ENCODE results near the gene MGLL. TPM values are rescaled to one million over a fixed set of nuclear protein-coding genes. Genes with fewer than 3 reads are reported as not detected.
"Not testable (repeated sequence)": the region's sequence is repeated elsewhere in the genome, so short reads cannot be mapped to it uniquely, and the experiment has no call there.

MGLL gene
- polyA plus RNA-seq, 4 donors: 24.7 to 47.2 (median 43.1) TPM

DNA sequence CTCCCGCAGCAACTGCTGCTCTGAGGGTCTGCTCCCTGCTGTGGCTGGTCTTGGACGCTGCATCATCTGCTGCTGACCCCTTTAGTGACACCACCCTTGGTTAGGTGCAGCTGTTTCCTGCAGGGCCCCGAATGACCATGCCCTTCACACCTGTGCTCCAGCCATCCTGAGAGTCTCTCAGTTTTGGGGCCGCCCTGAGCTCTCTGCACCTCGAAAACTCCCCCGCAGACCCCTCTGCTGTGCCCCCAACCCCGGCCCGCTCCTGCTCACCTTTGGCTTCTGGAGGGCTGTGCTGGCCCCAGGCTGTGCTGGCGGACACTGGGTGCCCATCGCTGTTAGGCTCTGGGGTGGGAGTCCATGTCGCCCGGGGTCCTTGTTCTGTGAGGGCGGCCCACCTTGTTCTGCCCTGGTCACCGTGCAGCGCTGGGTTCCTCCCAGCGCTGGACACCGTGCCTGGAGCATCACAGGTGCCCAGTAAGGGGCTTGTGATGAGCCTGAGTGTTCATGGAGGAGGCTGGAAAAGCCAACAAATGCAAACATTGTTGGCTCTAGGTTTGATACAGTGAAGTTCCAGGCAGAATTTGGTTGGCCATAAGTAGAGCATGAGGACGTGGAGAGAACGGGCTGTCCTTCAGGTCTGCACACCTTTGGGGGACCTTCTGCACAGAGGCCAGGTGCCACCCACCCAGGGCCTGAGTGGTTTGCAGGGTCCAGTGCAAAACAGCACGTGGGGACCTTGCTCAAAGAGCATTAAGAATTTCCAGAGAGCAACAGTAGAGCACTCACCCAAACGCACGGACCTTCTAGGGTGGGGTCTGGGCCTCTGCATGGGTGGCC, 137.2 kb downstream of the MGLL start:
- Histone ChIP-seq H3K36me3 (ENCODE audit: control insufficient read depth in 3 of 3, insufficient read depth in 2 of 3, low read depth in 1 of 3, low read length in 3 of 3) (peaks cover 0 to 11% (median 0%) of the 10 kb centered on the region in 3 donors), H3K27me3 (ENCODE audit: control insufficient read depth in 3 of 3, insufficient read depth in 3 of 3, low read length in 3 of 3) (no peaks in the 10 kb centered on the region), H3K9me3 (ENCODE audit: control insufficient read depth in 2 of 2, insufficient read depth in 1 of 2, low read depth in 1 of 2, low read length in 1 of 2) (no peaks in the 10 kb centered on the region), H3K27ac (ENCODE audit: low read depth in 1 of 3, low read length in 2 of 3) (no peak overlapping the region), H3K4me3 (ENCODE audit: low read depth in 1 of 3, low read length in 3 of 3) (no peak overlapping the region), H3K4me1 (ENCODE audit: control insufficient read depth in 3 of 3, insufficient read depth in 2 of 3, low read depth in 1 of 3, low read length in 2 of 3) (no peaks in the 10 kb centered on the region)
- no peak for DNase-seq
- WGBS, 3 donors: 71 to 74% (median 72%) methylated on average over 22 of the region's 22 CpGs
- FAIRE-seq: no peak

DNA sequence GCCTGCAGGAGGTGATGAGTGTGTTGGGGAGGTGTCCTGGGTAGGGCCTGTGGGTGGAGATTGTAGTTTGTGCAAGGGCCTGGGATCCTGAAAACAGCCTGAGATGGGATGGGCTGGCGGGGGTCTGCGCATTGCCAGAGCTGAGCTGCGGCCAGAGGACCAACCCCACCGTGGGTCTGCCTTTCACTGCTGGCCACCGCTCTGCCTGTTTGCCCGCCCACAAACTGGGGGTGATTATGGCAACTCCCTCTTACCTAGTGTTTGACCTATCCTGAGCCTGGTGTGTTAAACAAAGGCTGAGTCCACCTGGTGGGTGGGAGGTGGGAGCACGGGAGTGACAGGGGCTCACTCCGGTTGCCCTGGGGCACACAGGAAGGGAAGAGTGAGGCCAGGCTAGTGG, 139.8 kb downstream of the MGLL start:
- WGBS, 3 donors: 87 to 89% (median 89%) methylated on average over 8 of the region's 8 CpGs
- Histone ChIP-seq H3K4me3 (ENCODE audit: low read depth in 1 of 3, low read length in 3 of 3) (no peak overlapping the region), H3K27me3 (ENCODE audit: control insufficient read depth in 3 of 3, insufficient read depth in 3 of 3, low read length in 3 of 3) (no peaks in the 10 kb centered on the region), H3K36me3 (ENCODE audit: control insufficient read depth in 3 of 3, insufficient read depth in 2 of 3, low read depth in 1 of 3, low read length in 3 of 3) (peaks cover 0 to 18% (median 0%) of the 10 kb centered on the region in 3 donors), H3K27ac (ENCODE audit: low read depth in 1 of 3, low read length in 2 of 3) (no peak overlapping the region), H3K9me3 (ENCODE audit: control insufficient read depth in 2 of 2, insufficient read depth in 1 of 2, low read depth in 1 of 2, low read length in 1 of 2) (no peaks in the 10 kb centered on the region), H3K4me1 (ENCODE audit: control insufficient read depth in 3 of 3, insufficient read depth in 2 of 3, low read depth in 1 of 3, low read length in 2 of 3) (no peaks in the 10 kb centered on the region)
- DNase-seq (no peak), FAIRE-seq (no peak)

DNA sequence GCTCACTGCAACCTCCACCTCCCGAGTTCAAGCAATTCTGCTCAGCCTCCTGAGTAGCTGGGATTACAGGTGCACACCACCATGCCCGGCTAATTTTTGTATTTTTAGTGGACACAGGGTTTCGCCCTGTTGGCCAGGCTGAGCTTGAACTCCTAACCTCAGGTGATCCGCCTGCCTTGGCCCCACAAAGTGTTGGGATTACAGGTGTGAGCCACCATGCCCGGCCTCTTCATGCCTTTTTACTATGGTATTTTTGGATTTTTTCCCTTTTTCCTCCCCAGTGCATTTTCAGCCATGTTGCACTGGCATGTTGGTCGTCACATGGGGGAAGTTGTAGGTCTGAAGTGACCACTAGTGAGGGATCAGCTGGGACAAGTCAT, 140.2 kb downstream of the MGLL start:
- not testable (repeated sequence) for H3K4me1 ChIP-seq (ENCODE audit: control insufficient read depth in 3 of 3, insufficient read depth in 2 of 3, low read depth in 1 of 3, low read length in 2 of 3); H3K27me3 ChIP-seq (ENCODE audit: control insufficient read depth in 3 of 3, insufficient read depth in 3 of 3, low read length in 3 of 3); H3K27ac ChIP-seq (ENCODE audit: low read depth in 1 of 3, low read length in 2 of 3); DNase-seq; FAIRE-seq; H3K9me3 ChIP-seq (ENCODE audit: control insufficient read depth in 2 of 2, insufficient read depth in 1 of 2, low read depth in 1 of 2, low read length in 1 of 2); H3K4me3 ChIP-seq (ENCODE audit: low read depth in 1 of 3, low read length in 3 of 3)
- 89 to 93% (median 90%) methylated on average over 6 of the region's 6 CpGs for WGBS, 3 donors
- H3K36me3 ChIP-seq (ENCODE audit: control insufficient read depth in 3 of 3, insufficient read depth in 2 of 3, low read depth in 1 of 3, low read length in 3 of 3): peaks cover 0 to 22% (median 0%) of the 10 kb centered on the region in 3 donors

- DNase-seq: no peak
- Histone ChIP-seq H3K27me3 (ENCODE audit: control insufficient read depth in 3 of 3, insufficient read depth in 3 of 3, low read length in 3 of 3) (no peaks in the 10 kb centered on the region), H3K9me3 (ENCODE audit: control insufficient read depth in 2 of 2, insufficient read depth in 1 of 2, low read depth in 1 of 2, low read length in 1 of 2) (no peaks in the 10 kb centered on the region), H3K4me3 (ENCODE audit: low read depth in 1 of 3, low read length in 3 of 3) (no peak overlapping the region), H3K36me3 (ENCODE audit: control insufficient read depth in 3 of 3, insufficient read depth in 2 of 3, low read depth in 1 of 3, low read length in 3 of 3) (peaks cover 0 to 31% (median 0%) of the 10 kb centered on the region in 3 donors), H3K27ac (ENCODE audit: low read depth in 1 of 3, low read length in 2 of 3) (no peak overlapping the region), H3K4me1 (ENCODE audit: control insufficient read depth in 3 of 3, insufficient read depth in 2 of 3, low read depth in 1 of 3, low read length in 2 of 3) (no peaks in the 10 kb centered on the region)
- FAIRE-seq: no peak
- 75 to 92% (median 84%) methylated on average over 1 of the region's 1 CpG for WGBS, 3 donors
Measured at GRCh38 chr3:127680798-127681221, 141.5 kb downstream of the MGLL start.

DNA sequence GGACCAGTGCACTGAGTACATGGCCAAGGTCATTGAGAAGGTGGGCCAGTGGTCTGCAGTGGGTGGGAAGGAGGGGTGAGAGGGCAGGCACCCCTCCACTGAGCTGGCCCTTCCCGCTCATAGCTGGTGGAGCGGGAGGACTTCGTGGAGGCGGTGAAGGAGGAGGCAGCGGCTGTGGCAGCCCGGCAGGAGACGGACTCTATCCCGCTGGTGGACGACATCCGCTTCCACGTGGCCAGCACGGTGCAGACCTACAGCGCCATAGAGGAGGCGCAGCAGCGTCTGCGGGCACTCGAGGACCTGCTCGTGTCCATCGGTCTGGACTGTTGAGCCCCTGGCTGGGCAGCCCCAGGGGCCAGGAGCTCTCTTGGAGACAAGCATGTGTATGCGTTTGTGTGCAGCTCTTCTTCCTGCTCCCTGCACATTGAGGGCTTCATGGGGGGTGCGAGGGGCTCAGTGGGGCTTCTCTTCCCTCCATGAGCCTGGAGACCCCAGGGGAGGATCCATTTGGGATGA, 142.1 kb downstream of the MGLL start:
- Histone ChIP-seq H3K27me3 (ENCODE audit: control insufficient read depth in 3 of 3, insufficient read depth in 3 of 3, low read length in 3 of 3) (no peaks in the 10 kb centered on the region), H3K36me3 (ENCODE audit: control insufficient read depth in 3 of 3, insufficient read depth in 2 of 3, low read depth in 1 of 3, low read length in 3 of 3) (peaks cover 0 to 35% (median 0%) of the 10 kb centered on the region in 3 donors), H3K9me3 (ENCODE audit: control insufficient read depth in 2 of 2, insufficient read depth in 1 of 2, low read depth in 1 of 2, low read length in 1 of 2) (no peaks in the 10 kb centered on the region), H3K27ac (ENCODE audit: low read depth in 1 of 3, low read length in 2 of 3) (no peak overlapping the region), H3K4me3 (ENCODE audit: low read depth in 1 of 3, low read length in 3 of 3) (no peak overlapping the region), H3K4me1 (ENCODE audit: control insufficient read depth in 3 of 3, insufficient read depth in 2 of 3, low read depth in 1 of 3, low read length in 2 of 3) (no peaks in the 10 kb centered on the region)
- DNase-seq (no peak), FAIRE-seq (no peak)
- 96 to 98% (median 96%) methylated on average over 21 of the region's 21 CpGs for WGBS, 3 donors

DNA sequence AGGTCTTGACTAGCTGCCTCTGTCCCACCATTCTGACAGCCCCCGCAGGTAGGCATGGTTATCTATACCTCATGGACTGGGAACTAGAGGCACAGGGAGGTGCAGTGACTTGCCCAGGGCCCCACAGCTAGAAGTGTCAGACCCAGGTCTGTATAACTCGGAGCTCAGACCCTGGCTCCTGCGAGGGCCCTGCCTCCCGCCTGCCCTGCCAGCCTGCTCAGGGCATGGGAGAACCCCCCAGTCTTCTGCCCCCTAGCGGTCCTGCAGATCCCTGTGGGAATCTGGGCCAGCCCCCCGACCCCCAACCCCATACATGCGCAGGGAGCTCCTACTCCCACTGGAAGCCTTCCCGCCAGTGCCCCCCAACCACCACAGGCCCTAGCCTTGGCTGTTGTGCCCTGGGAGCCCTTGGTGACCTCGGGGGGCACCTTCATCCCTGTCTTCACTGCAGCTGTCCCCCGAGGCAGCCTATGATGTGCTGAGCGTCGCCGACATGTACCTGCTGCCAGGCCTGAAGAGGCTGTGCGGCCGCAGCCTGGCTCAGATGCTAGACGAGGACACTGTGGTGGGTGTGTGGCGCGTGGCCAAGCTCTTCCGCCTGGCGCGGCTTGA, 142.7 kb downstream of the MGLL start:
- FAIRE-seq: no peak
- DNase-seq: no peak
- no peaks in the 10 kb centered on the region for H3K4me1 ChIP-seq (ENCODE audit: control insufficient read depth in 3 of 3, insufficient read depth in 2 of 3, low read depth in 1 of 3, low read length in 2 of 3)
- H3K4me3 ChIP-seq (ENCODE audit: low read depth in 1 of 3, low read length in 3 of 3): no peak overlapping the region
- no peak overlapping the region for H3K27ac ChIP-seq (ENCODE audit: low read depth in 1 of 3, low read length in 2 of 3)
- 90 to 95% (median 92%) methylated on average over 19 to 21 of the region's 21 CpGs for WGBS, 3 donors
- H3K9me3 ChIP-seq (ENCODE audit: control insufficient read depth in 2 of 2, insufficient read depth in 1 of 2, low read depth in 1 of 2, low read length in 1 of 2): no peaks in the 10 kb centered on the region
- peaks cover 0 to 38% (median 0%) of the 10 kb centered on the region in 3 donors for H3K36me3 ChIP-seq (ENCODE audit: control insufficient read depth in 3 of 3, insufficient read depth in 2 of 3, low read depth in 1 of 3, low read length in 3 of 3)
- no peaks in the 10 kb centered on the region for H3K27me3 ChIP-seq (ENCODE audit: control insufficient read depth in 3 of 3, insufficient read depth in 3 of 3, low read length in 3 of 3)

DNA sequence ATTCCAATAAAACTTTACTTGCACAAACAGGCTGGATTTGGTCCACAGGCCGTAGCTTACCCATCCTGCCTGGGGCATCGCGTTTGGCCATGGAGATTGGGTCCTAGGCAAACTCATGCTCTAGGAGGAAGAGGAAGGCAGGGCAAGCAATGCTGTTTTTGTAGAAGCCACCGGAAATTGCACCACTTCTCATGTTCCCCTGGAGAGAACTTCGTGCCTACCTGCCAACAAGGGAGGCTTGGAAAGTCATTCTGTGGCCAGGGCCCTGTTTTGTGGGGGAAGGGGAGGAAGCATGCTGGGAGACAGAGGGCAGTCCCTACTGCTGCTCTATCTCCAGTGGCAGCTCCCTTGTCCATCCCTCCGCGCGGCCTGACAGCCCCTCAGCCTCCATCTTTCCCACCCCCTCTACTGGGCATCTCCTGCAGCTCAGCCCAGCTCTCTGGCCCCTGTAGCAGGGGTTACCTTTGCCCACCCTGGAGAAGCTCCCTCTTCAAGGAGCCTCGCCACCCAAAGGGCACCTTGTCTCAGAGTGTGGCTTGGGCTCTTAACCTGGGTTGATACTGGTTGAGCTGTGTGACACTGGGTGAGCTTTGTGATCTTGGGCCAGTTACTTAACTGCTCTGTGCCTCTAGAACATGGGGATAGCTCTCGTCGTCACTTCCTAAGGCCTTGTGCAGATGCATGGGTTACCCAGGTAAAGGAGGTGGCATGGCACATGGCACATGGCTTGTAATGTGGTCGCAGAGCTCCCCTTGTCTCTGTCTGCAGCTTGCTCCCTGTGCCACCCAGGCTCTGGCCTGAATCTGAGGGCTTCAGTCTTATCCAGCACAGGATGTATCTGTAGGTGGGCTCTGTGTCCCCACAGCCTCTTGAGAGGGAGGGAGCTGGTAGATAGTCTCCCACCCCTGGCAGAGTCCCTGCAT, 143.4 kb downstream of the MGLL start:
- no peaks in the 10 kb centered on the region for H3K27me3 ChIP-seq (ENCODE audit: control insufficient read depth in 3 of 3, insufficient read depth in 3 of 3, low read length in 3 of 3)
- no peaks in the 10 kb centered on the region for H3K4me1 ChIP-seq (ENCODE audit: control insufficient read depth in 3 of 3, insufficient read depth in 2 of 3, low read depth in 1 of 3, low read length in 2 of 3)
- H3K36me3 ChIP-seq (ENCODE audit: control insufficient read depth in 3 of 3, insufficient read depth in 2 of 3, low read depth in 1 of 3, low read length in 3 of 3): peaks cover 0 to 40% (median 0%) of the 10 kb centered on the region in 3 donors
- H3K9me3 ChIP-seq (ENCODE audit: control insufficient read depth in 2 of 2, insufficient read depth in 1 of 2, low read depth in 1 of 2, low read length in 1 of 2): no peaks in the 10 kb centered on the region
- no peak overlapping the region for H3K27ac ChIP-seq (ENCODE audit: low read depth in 1 of 3, low read length in 2 of 3)
- WGBS, 3 donors: 87 to 93% (median 90%) methylated on average over 12 of the region's 12 CpGs
- DNase-seq (no peak), FAIRE-seq (no peak)
- H3K4me3 ChIP-seq (ENCODE audit: low read depth in 1 of 3, low read length in 3 of 3): no peak overlapping the region

DNA sequence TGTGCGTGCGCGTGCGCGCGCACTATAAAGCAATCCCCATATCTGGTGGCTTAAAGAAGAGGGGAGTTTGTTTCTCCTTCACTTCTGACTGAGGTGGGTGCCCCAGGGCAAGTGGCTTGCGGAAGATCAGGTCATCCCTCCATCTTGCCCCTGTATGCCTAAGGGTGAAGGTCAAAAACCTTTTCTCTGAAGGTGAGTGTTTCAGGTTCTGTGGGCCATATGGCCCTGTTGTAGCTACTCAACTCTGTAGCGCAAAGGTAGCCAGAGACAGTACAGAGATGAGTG, 144.1 kb downstream of the MGLL start:
- Histone ChIP-seq H3K9me3 (ENCODE audit: control insufficient read depth in 2 of 2, insufficient read depth in 1 of 2, low read depth in 1 of 2, low read length in 1 of 2) (no peaks in the 10 kb centered on the region), H3K27ac (ENCODE audit: low read depth in 1 of 3, low read length in 2 of 3) (no peak overlapping the region), H3K4me1 (ENCODE audit: control insufficient read depth in 3 of 3, insufficient read depth in 2 of 3, low read depth in 1 of 3, low read length in 2 of 3) (peaks cover 0 to 6% (median 0%) of the 10 kb centered on the region in 3 donors), H3K27me3 (ENCODE audit: control insufficient read depth in 3 of 3, insufficient read depth in 3 of 3, low read length in 3 of 3) (no peaks in the 10 kb centered on the region), H3K4me3 (ENCODE audit: low read depth in 1 of 3, low read length in 3 of 3) (no peak overlapping the region), H3K36me3 (ENCODE audit: control insufficient read depth in 3 of 3, insufficient read depth in 2 of 3, low read depth in 1 of 3, low read length in 3 of 3) (peaks cover 0 to 40% (median 0%) of the 10 kb centered on the region in 3 donors)
- no peak for FAIRE-seq
- DNase-seq: no peak
- 94 to 99% (median 96%) methylated on average over 8 of the region's 8 CpGs for WGBS, 3 donors
